SK-N-SH (cell line): ENCODE data around the gene ZNF80. TPM values are rescaled to one million over a fixed set of nuclear protein-coding genes. Genes with fewer than 3 reads are reported as not detected.

Experiments
- CTCF ChIA-PET: fragments of 300-600, 350-600 bp; formaldehyde crosslinking; extraction: SDS; loops from one replicate; lab custom pipeline; 2021; lab: Yijun Ruan, JAX
- POLR2A ChIA-PET: fragments of 350-600 bp; sonication (Branson Sonifier 250); formaldehyde crosslinking; extraction: SDS; loops from one replicate; lab custom pipeline; 2020; ENCODE audit warnings: antibody characterized with exemption, inconsistent platforms; lab: Yijun Ruan, JAX
- DNase-seq: peaks from one replicate; pipeline ENCODE4 v3.0.0; 2012
- H2AFZ ChIP-seq: fragments of 200-600 bp; sonication (generic); 2 replicates; pipeline ENCODE4 v1.8.1; 2016; ENCODE audit warnings: antibody characterized with exemption, mild to moderate bottlenecking, low read depth
- H3F3A ChIP-seq: fragments of 200-600 bp; sonication (generic); replicated peaks from 2 replicates; pipeline ENCODE3; 2016; ENCODE audit warnings: antibody characterized with exemption, mild to moderate bottlenecking; ENCODE audit not compliant: insufficient read depth
- H3K27ac ChIP-seq, 2 experiments: fragments of 200-500 bp in 1 of 2; fragments of 200-600 bp in 1 of 2; sonication (Bioruptor generic) in 1 of 2; sonication (generic), shearing (Covaris generic) in 1 of 2; 2 replicates each; pipeline versions ENCODE4 v1.5.1 to v1.6.1; 2014 to 2016; ENCODE audit warnings: low read depth in 2 of 2, inconsistent platforms in 1 of 2, low read length in 1 of 2, mild to moderate bottlenecking in 1 of 2, mixed read lengths in 1 of 2
- H3K27me3 ChIP-seq: fragments of 200-600 bp; sonication (generic), shearing (Covaris generic); 2 replicates; pipeline ENCODE4 v1.6.1; 2016; ENCODE audit warnings: mixed run types; ENCODE audit not compliant: insufficient read depth
- H3K36me3 ChIP-seq, 2 experiments: fragments of 200-500 bp in 1 of 2; fragments of 200-600 bp in 1 of 2; sonication (Bioruptor generic) in 1 of 2; sonication (generic) in 1 of 2; replicated peaks in 1 of 2; 2 replicates each; pipeline versions ENCODE3 to v1.5.1; 2014 to 2016; ENCODE audit warnings: low read length in 1 of 2, mild to moderate bottlenecking in 1 of 2; ENCODE audit not compliant: insufficient read depth in 2 of 2, control insufficient read depth in 1 of 2
- H3K4me1 ChIP-seq, 2 experiments: fragments of 200-500 bp in 1 of 2; fragments of 200-600 bp in 1 of 2; sonication (Bioruptor generic) in 1 of 2; sonication (generic), shearing (Covaris generic) in 1 of 2; 2 replicates each; pipeline versions ENCODE4 v1.5.1 to v1.6.1; 2014 to 2016; ENCODE audit warnings: low read depth in 1 of 2, low read length in 1 of 2, mixed run types in 1 of 2; ENCODE audit not compliant: insufficient read depth in 2 of 2, control insufficient read depth in 1 of 2
- H3K4me2 ChIP-seq: fragments of 200-600 bp; sonication (generic), shearing (Covaris generic); 2 replicates; pipeline ENCODE4 v1.6.1; 2017; ENCODE audit warnings: mixed run types
- H3K4me3 ChIP-seq, 2 experiments: fragments of 200-500 bp in 1 of 2; fragments of 200-600 bp in 1 of 2; sonication (Bioruptor generic) in 1 of 2; sonication (generic), shearing (Covaris generic) in 1 of 2; 2 replicates each; pipeline versions ENCODE4 v1.5.1 to v1.8.1; 2014 to 2016; ENCODE audit warnings: low read depth in 2 of 2, inconsistent platforms in 1 of 2, low read length in 1 of 2, mild to moderate bottlenecking in 1 of 2, mixed read lengths in 1 of 2, moderate library complexity in 1 of 2
- H3K79me2 ChIP-seq: fragments of 200-600 bp; sonication (generic); 2 replicates; pipeline ENCODE4 v1.8.1; 2017; ENCODE audit warnings: mild to moderate bottlenecking; ENCODE audit not compliant: insufficient read depth
- H3K9ac ChIP-seq: fragments of 200-600 bp; sonication (generic); 2 replicates; pipeline ENCODE4 v1.6.1; 2017; ENCODE audit warnings: mixed run types
- H3K9me2 ChIP-seq: fragments of 200-600 bp; sonication (generic); 2 replicates; pipeline ENCODE4 v1.6.1; 2017; ENCODE audit warnings: mixed run types
- H3K9me3 ChIP-seq: fragments of 200-600 bp; sonication (generic); 2 replicates; pipeline ENCODE4 v1.6.1; 2017; ENCODE audit warnings: mixed run types, mild to moderate bottlenecking, moderate library complexity
- H4K20me1 ChIP-seq: fragments of 200-600 bp; sonication (generic); 2 replicates; pipeline ENCODE4 v1.6.1; 2017; ENCODE audit warnings: mild to moderate bottlenecking, mixed run types; ENCODE audit not compliant: insufficient read depth
- EP300 ChIP-seq, 2 experiments: IDR thresholded peaks; 2 replicates each; pipeline versions ENCODE4 v1.4.0 to v1.6.1; 2012; ENCODE audit warnings: borderline replicate concordance in 1 of 2, low read depth in 1 of 2, low read length in 1 of 2
- EZH2phosphoT487 ChIP-seq: fragments of 200-600 bp; sonication (generic); IDR thresholded peaks from 2 replicates; pipeline ENCODE4 v1.6.1; 2017; ENCODE audit warnings: low read depth, mixed run types, mild to moderate bottlenecking, antibody characterized with exemption, moderate library complexity, borderline replicate concordance
- FOSL2 ChIP-seq: IDR thresholded peaks from 2 replicates; pipeline ENCODE4 v1.4.0; 2012; ENCODE audit warnings: low read depth, mild to moderate bottlenecking, moderate library complexity, borderline replicate concordance
- FOXJ3 ChIP-seq: sonication (generic); formaldehyde crosslinking; IDR thresholded peaks from 2 replicates; pipeline ENCODE4 v1.5.1; 2020; ENCODE audit warnings: mild to moderate bottlenecking, missing genetic modification reagents
- FOXM1 ChIP-seq: IDR thresholded peaks from 2 replicates; pipeline ENCODE4 v1.4.0; 2012; ENCODE audit warnings: low read depth, mild to moderate bottlenecking
- GABPA ChIP-seq: IDR thresholded peaks from 2 replicates; pipeline ENCODE4 v1.4.0; 2012; ENCODE audit warnings: low read depth, mild to moderate bottlenecking
- GATA2 ChIP-seq: sonication (generic); formaldehyde crosslinking; IDR thresholded peaks from 2 replicates; pipeline ENCODE4 v1.5.0; 2020; ENCODE audit warnings: mild to moderate bottlenecking, missing genetic modification reagents
- JUND ChIP-seq: IDR thresholded peaks from 2 replicates; pipeline ENCODE4 v1.4.0; 2012
- MXI1 ChIP-seq: IDR thresholded peaks from 2 replicates; pipeline ENCODE4 v1.6.1; 2012; ENCODE audit warnings: mild to moderate bottlenecking, low read depth, low read length, improper control_type of control experiment
- NFIC ChIP-seq: IDR thresholded peaks from 2 replicates; pipeline ENCODE4 v1.4.0; 2012; ENCODE audit warnings: borderline replicate concordance
- NRF1 ChIP-seq: IDR thresholded peaks from 2 replicates; pipeline ENCODE4 v1.6.1; 2012; ENCODE audit warnings: low read depth, mild to moderate bottlenecking, low read length
- RAD21 ChIP-seq: IDR thresholded peaks from 2 replicates; pipeline ENCODE4 v1.6.1; 2012; ENCODE audit warnings: mild to moderate bottlenecking, low read length
- RXRA ChIP-seq: IDR thresholded peaks from 2 replicates; pipeline ENCODE4 v1.4.0; 2012; ENCODE audit warnings: low read depth, mild to moderate bottlenecking, borderline replicate concordance
- TAF1 ChIP-seq: IDR thresholded peaks from 2 replicates; pipeline ENCODE4 v1.6.1; 2012; ENCODE audit warnings: low read depth, mild to moderate bottlenecking, low read length, moderate library complexity, borderline replicate concordance
- TCF12 ChIP-seq: IDR thresholded peaks from 2 replicates; pipeline ENCODE4 v1.4.0; 2012
- YY1 ChIP-seq: IDR thresholded peaks from 2 replicates; pipeline ENCODE4 v1.4.0; 2012; ENCODE audit warnings: low read depth, mild to moderate bottlenecking
- WGBS: methylation state at CpG from one replicate; pipeline ENCODE4 v1.1.6; 2017; ENCODE audit warnings: low lambda C conversion rate; 5-methylcytosine and 5-hydroxymethylcytosine counted together
- polyA plus RNA-seq, 3 experiments: library from polyadenylated mRNA; depleted of rRNA; stranded (reverse); fragments of >200 nt; gene quantifications; 2 replicates each; pipeline ENCODE4 v1.2.3, GENCODE V29; 2012
- TF ChIP-seq, protein P1 (sequence below): IDR thresholded peaks from 2 replicates; pipeline ENCODE4 v1.4.0; 2012; ENCODE audit warnings: low read depth, borderline replicate concordance
- TF ChIP-seq, protein P2 (sequence below): IDR thresholded peaks from 2 replicates; pipeline ENCODE4; 2012
- TF ChIP-seq, protein P3 (sequence below): IDR thresholded peaks from 2 replicates; pipeline ENCODE4 v1.4.0; 2012; ENCODE audit warnings: low read depth
- TF ChIP-seq, protein P4 (sequence below): fragments of 200-600 bp; sonication (generic); IDR thresholded peaks from 2 replicates; pipeline ENCODE4 v1.6.1; 2017; ENCODE audit warnings: antibody characterized with exemption, mild to moderate bottlenecking, moderate library complexity
- TF ChIP-seq, protein P5 (sequence below): fragments of 150-350 bp; IDR thresholded peaks from 2 replicates; pipeline ENCODE4 v1.6.1; 2016; ENCODE audit warnings: mild to moderate bottlenecking, low read depth, low read length

Gene ZNF80
- polyA plus RNA-seq, 1 of the 3 experiments (the other 2 are of a cell fraction), result not detected

DNA sequence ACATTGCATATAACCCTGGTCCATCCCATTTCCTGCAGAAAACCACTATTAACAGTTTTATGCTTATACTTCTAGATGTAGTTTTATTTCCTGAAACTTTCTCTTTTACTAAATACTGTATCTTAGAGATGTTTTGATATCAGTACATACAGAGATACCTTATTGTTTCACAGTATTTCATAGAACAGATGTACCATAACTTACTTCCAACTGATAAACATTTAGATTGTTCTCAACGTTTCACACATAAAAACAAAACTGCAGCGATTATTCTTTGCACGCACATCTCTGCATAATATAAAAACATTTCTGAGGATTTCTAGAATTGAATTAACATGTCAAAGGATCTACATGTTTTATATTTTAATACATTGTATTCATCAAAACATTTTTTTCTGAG, 2.6 kb downstream of the ZNF80 start (continued):
- TF ChIP-seq TAF1 (no peak), YY1 (no peak)
- TF ChIP-seq, protein P1, sequence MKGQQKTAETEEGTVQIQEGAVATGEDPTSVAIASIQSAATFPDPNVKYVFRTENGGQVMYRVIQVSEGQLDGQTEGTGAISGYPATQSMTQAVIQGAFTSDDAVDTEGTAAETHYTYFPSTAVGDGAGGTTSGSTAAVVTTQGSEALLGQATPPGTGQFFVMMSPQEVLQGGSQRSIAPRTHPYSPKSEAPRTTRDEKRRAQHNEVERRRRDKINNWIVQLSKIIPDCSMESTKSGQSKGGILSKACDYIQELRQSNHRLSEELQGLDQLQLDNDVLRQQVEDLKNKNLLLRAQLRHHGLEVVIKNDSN, result no peak
- TF ChIP-seq, all 33 proteins: peak for 0

DNA sequence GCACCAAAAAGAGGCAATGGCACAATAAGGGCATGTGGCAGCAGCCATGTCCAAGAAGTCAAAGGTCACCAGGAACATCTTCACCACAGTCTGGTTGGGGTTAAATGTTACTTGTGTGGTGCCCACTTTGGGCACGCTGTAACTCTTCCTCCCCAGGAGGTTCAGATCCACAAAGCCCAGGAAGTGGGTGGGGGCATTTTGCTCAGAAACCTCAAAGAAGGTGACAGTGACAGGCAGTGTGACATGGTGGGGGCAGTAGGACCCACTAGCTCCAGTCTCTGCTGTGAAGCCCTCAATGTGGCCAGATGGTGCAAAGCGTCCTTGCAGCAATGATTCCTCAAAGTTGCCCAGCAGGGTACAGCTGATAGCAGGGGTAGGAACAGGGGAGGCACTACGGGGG, 5.8 kb downstream of the ZNF80 start:
- TF ChIP-seq MXI1 (no peak), NFIC (no peak), FOXJ3 (CRISPR knock-in tag) (no peak), RAD21 (no peak), NRF1 (no peak), RXRA (no peak), EZH2phosphoT487 (no peak), JUND (no peak), TCF12 (no peak), GABPA (no peak), EP300 (IDR thresholded peaks at IDR 0.05; ENCODE audit: borderline replicate concordance in 1 of 2, low read depth in 1 of 2, low read length in 1 of 2) (no peak), FOSL2 (no peak), YY1 (no peak), GATA2 (CRISPR knock-in tag) (no peak), FOXM1 (no peak)
- TF ChIP-seq, protein P2, sequence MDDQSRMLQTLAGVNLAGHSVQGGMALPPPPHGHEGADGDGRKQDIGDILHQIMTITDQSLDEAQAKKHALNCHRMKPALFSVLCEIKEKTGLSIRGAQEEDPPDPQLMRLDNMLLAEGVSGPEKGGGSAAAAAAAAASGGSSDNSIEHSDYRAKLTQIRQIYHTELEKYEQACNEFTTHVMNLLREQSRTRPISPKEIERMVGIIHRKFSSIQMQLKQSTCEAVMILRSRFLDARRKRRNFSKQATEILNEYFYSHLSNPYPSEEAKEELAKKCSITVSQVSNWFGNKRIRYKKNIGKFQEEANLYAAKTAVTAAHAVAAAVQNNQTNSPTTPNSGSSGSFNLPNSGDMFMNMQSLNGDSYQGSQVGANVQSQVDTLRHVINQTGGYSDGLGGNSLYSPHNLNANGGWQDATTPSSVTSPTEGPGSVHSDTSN, result no peak
- TF ChIP-seq, protein P3, sequence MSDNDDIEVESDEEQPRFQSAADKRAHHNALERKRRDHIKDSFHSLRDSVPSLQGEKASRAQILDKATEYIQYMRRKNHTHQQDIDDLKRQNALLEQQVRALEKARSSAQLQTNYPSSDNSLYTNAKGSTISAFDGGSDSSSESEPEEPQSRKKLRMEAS, result no peak
- TF ChIP-seq, protein P4, sequence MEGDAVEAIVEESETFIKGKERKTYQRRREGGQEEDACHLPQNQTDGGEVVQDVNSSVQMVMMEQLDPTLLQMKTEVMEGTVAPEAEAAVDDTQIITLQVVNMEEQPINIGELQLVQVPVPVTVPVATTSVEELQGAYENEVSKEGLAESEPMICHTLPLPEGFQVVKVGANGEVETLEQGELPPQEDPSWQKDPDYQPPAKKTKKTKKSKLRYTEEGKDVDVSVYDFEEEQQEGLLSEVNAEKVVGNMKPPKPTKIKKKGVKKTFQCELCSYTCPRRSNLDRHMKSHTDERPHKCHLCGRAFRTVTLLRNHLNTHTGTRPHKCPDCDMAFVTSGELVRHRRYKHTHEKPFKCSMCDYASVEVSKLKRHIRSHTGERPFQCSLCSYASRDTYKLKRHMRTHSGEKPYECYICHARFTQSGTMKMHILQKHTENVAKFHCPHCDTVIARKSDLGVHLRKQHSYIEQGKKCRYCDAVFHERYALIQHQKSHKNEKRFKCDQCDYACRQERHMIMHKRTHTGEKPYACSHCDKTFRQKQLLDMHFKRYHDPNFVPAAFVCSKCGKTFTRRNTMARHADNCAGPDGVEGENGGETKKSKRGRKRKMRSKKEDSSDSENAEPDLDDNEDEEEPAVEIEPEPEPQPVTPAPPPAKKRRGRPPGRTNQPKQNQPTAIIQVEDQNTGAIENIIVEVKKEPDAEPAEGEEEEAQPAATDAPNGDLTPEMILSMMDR, result no peak
- TF ChIP-seq, protein P5, sequence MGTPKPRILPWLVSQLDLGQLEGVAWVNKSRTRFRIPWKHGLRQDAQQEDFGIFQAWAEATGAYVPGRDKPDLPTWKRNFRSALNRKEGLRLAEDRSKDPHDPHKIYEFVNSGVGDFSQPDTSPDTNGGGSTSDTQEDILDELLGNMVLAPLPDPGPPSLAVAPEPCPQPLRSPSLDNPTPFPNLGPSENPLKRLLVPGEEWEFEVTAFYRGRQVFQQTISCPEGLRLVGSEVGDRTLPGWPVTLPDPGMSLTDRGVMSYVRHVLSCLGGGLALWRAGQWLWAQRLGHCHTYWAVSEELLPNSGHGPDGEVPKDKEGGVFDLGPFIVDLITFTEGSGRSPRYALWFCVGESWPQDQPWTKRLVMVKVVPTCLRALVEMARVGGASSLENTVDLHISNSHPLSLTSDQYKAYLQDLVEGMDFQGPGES, result no peak
- Histone ChIP-seq H2AFZ (no peak overlapping the region), H3K9me3 (no peaks in the 10 kb centered on the region), H3K9ac (no peak overlapping the region), H3K27me3 (no peaks in the 10 kb centered on the region), H3K9me2 (no peaks in the 10 kb centered on the region), H3K4me1 (no peaks in the 10 kb centered on the region), H3K79me2 (no peaks in the 10 kb centered on the region; the same call in 1 of the 2 replicates), H4K20me1 (no peaks in the 10 kb centered on the region), H3K4me3 (no peak overlapping the region), H3K4me2 (no peak overlapping the region), H3K36me3 (no peaks in the 10 kb centered on the region), H3F3A (no peaks in the 10 kb centered on the region), H3K27ac (no peak overlapping the region)
- ChIA-PET CTCF (no interaction called here), POLR2A (no interaction called here)
- no peak for DNase-seq
- WGBS, result 42% methylated on average over 3 of the region's 3 CpGs
